Activated naive CD4-positive, alpha-beta T cell treated with anti-CD3 and anti-CD28 coated beads, Interleukin-2, amount 10 ng/mL, durations not matched to agents 5 hours and 36 hours (primary cell): ENCODE results near the gene SKP1. TPM values are rescaled to one million over a fixed set of nuclear protein-coding genes. Genes with fewer than 3 reads are reported as not detected.

Source experiments
- microRNA-seq: library from miRNA; unstranded; fragments of <30 nt; microRNA quantifications from one replicate; pipeline ENCODE4 v1.2.0, GENCODE V29; 2022; ENCODE audit warnings: borderline microRNAs expressed, borderline replicate concordance
- total RNA-seq, 2 experiments: library from RNA; stranded (reverse); gene quantifications; one replicate each; pipeline ENCODE4 v1.2.3, GENCODE V29; 2021

SKP1 gene
- 100 to 1,000 TPM; 182 TPM for total RNA-seq

GRCh38 chr5:134176511-134177368, at the start of gene SKP1:
TSS of gene SKP1 (minus strand) at chr5:134176950. CDS start at chr5:134174022, 2,928 bp downstream.

GRCh38 chr5:134225780-134226440, 49.2 kb upstream of the SKP1 start, which contains the start of gene PPP2CA:
TSS of gene PPP2CA (minus strand) at chr5:134226073. CDS start at chr5:134225861, 212 bp downstream.

GRCh38 chr5:134113902-134114875, 62.6 kb downstream of the SKP1 start, which contains the start of gene TCF7:
TSS of gene TCF7 (plus strand) at chr5:134114681. CDS start at chr5:134114907, 226 bp downstream.

Small RNA genes lying within 50 kb of the gene (microRNA-seq; reads per million reads assigned to microRNA genes)
- gene MIR3661 = not detected

Other genes starting within 250 kb of the SKP1 start
- gene C5orf15, start 208.3 kb downstream of the SKP1 start, total RNA-seq = 10 to 100 TPM; 24.7 to 29.6 TPM
- 100 to 1,000 TPM; 192 to 196 TPM for gene VDAC1, start 172.0 kb downstream of the SKP1 start, total RNA-seq
- gene TCF7, start 62.3 kb downstream of the SKP1 start, total RNA-seq = 100 to 1,000 TPM; 300 to 310 TPM
- 100 to 1,000 TPM; 123 to 124 TPM for gene PPP2CA, start 49.1 kb upstream of the SKP1 start, total RNA-seq
- gene CDKL3, start 190.2 kb upstream of the SKP1 start, total RNA-seq = 1 to 10 TPM in 1 of 2 experiments, under 1 TPM in 1; 0.94 to 1.8 TPM
- 10 to 100 TPM; 95.5 to 99.0 TPM for gene UBE2B, start 194.6 kb upstream of the SKP1 start, total RNA-seq
- 10 to 100 TPM; 17.5 to 18.5 TPM for gene CDKN2AIPNL, start 234.9 kb upstream of the SKP1 start, total RNA-seq